Kidney (tissue), 14 donors: ENCODE measurements around the gene RASL12. TPM values are rescaled to one million over a fixed set of nuclear protein-coding genes. Genes with fewer than 3 reads are reported as not detected.

ENCODE experiments used
- DNase-seq, 5 donors: peaks; one replicate each; pipeline ENCODE4 v3.0.0-alpha.2; 2013 to 2020
- FAIRE-seq: peaks from 2 replicates; lab custom pipeline; 2012; peaks lifted over from hg19 to GRCh38; lab: Jason Lieb, UNC
- H3K27ac ChIP-seq, 2 donors: one replicate each; pipeline ENCODE4 v1.7.0; 2013; ENCODE audit warnings: low read depth in 2 of 2, low read length in 2 of 2, inconsistent platforms in 1 of 2
- H3K27me3 ChIP-seq: one replicate; pipeline ENCODE4 v1.7.1; 2013; ENCODE audit warnings: low read length, inconsistent platforms; ENCODE audit not compliant: control insufficient read depth, insufficient read depth
- H3K36me3 ChIP-seq, 3 donors: one replicate each; pipeline versions ENCODE4 v1.7.0 to v1.7.1; 2013; ENCODE audit warnings: low read length in 3 of 3, control low read depth in 1 of 3, inconsistent platforms in 1 of 3; ENCODE audit not compliant: insufficient read depth in 3 of 3, control insufficient read depth in 2 of 3
- H3K4me1 ChIP-seq, 3 donors: one replicate each; pipeline versions ENCODE4 v1.7.0 to v1.7.1; 2013; ENCODE audit warnings: low read length in 3 of 3, inconsistent platforms in 1 of 3, low read depth in 1 of 3; ENCODE audit not compliant: control insufficient read depth in 2 of 3, insufficient read depth in 2 of 3
- H3K4me3 ChIP-seq, 3 donors: one replicate each; pipeline versions ENCODE4 v1.7.0 to v1.8.1; 2013; ENCODE audit warnings: low read length in 3 of 3, control low read depth in 1 of 3, inconsistent platforms in 1 of 3
- H3K9ac ChIP-seq, 3 donors: one replicate each; pipeline versions ENCODE4 v1.7.0 to v1.7.1; 2013; ENCODE audit warnings: low read length in 3 of 3, control low read depth in 1 of 3, inconsistent platforms in 1 of 3
- H3K9me3 ChIP-seq, 3 donors: one replicate each; pipeline versions ENCODE4 v1.7.0 to v1.7.1; 2013; ENCODE audit warnings: low read length in 3 of 3, control low read depth in 1 of 3, inconsistent platforms in 1 of 3; ENCODE audit not compliant: control insufficient read depth in 2 of 3, insufficient read depth in 1 of 3
- CTCF ChIP-seq: IDR thresholded peaks from 3 replicates; pipeline ENCODE4 v1.5.1; 2012; ENCODE audit warnings: mild to moderate bottlenecking, moderate library complexity, borderline replicate concordance; ENCODE audit not compliant: insufficient read depth; ENCODE audit errors: extremely low read depth
- intact Hi-C: fragments of 100-400 bp; cut with DNase I; formaldehyde crosslinking; loops from one replicate; pipeline ENCODE4 v1.11.1; 2022
- polyA plus RNA-seq: library from polyadenylated mRNA; stranded (reverse); fragments of 350-450 nt; fragmentation: Illumina TruSeq; extraction: RNeasy Lipid Tissue Mini Kit (QIAGEN cat#74804); gene quantifications from one replicate; pipeline ENCODE4 v1.2.3, GENCODE V29; 2014; ENCODE audit warnings: low read depth, low replicate concordance; ENCODE audit not compliant: insufficient read depth
- total RNA-seq: library from RNA; stranded (reverse); fragmentation: NEBNext Ultra II Directional; extraction: Animal tissue kit (Norgen Biotek cat#: 25700); gene quantifications from one replicate; pipeline ENCODE4 v1.2.1, GENCODE V29; 2021
- donor health status: control.
- donor health status: control.
- donor health status: control.
- donor health status: control.
- donor health status: control.
- donor health status: DM: yes; HTN: yes; CAD: no.
- donor health status: Normal renal cell carcinoma (clear cell type).

The RASL12 gene
- total and polyA plus RNA-seq, 2 donors from 2014 or later: 6.7 to 7.6 TPM

GRCh38 chr15:65066001-65066634 lies 1.7 kb downstream of the RASL12 start:
- intact Hi-C loops: no loop called here
- no peak overlapping the region for H3K27ac ChIP-seq
- no peaks in the 10 kb centered on the region for H3K9me3 ChIP-seq
- FAIRE-seq (no peak), DNase-seq (no peak)
- no peaks in the 10 kb centered on the region for H3K27me3 ChIP-seq
- H3K9ac ChIP-seq: no peak overlapping the region
- peaks cover 0 to 2% (median 0%) of the 10 kb centered on the region in 3 donors for H3K4me1 ChIP-seq
- H3K36me3 ChIP-seq: no peaks in the 10 kb centered on the region
- peak overlapping the region in 1 of 3 donors; percentile 44 for H3K4me3 ChIP-seq
- TF ChIP-seq CTCF: no peak

GRCh38 chr15:65062726-65063125 lies 5.1 kb downstream of the RASL12 start:
- Histone ChIP-seq H3K27me3 (no peaks in the 10 kb centered on the region), H3K9ac (no peak overlapping the region), H3K4me3 (no peak overlapping the region), H3K27ac (no peak overlapping the region), H3K36me3 (no peaks in the 10 kb centered on the region), H3K9me3 (no peaks in the 10 kb centered on the region), H3K4me1 (peaks cover 0 to 5% (median 0%) of the 10 kb centered on the region in 3 donors)
- TF ChIP-seq CTCF: no peak
- FAIRE-seq: no peak
- DNase-seq: no peak
- intact Hi-C loops: no loop called here

GRCh38 chr15:65062061-65062460 lies 5.7 kb downstream of the RASL12 start:
- no peak overlapping the region for H3K9ac ChIP-seq
- TF ChIP-seq CTCF: no peak
- no peak overlapping the region for H3K27ac ChIP-seq
- no peaks in the 10 kb centered on the region for H3K36me3 ChIP-seq
- no peak overlapping the region for H3K4me3 ChIP-seq
- intact Hi-C loops: no loop called here
- DNase-seq (no peak), FAIRE-seq (no peak)
- H3K9me3 ChIP-seq: no peaks in the 10 kb centered on the region
- H3K4me1 ChIP-seq: peaks cover 0 to 6% (median 0%) of the 10 kb centered on the region in 3 donors
- H3K27me3 ChIP-seq: no peaks in the 10 kb centered on the region
